Panc1 (cell line): ENCODE measurements around the gene ABAT.

Source experiments
- POLR2AphosphoS5 ChIP-seq: IDR thresholded peaks from 2 replicates; pipeline ENCODE4 v1.6.1; 2012; ENCODE audit warnings: mild to moderate bottlenecking, low read depth, low read length, moderate library complexity
- TF ChIP-seq, protein P1 (sequence below), 2 experiments: IDR thresholded peaks; 2 replicates each; pipeline ENCODE4 v1.6.1; 2011 to 2012; ENCODE audit warnings: low read depth in 2 of 2, control low read depth in 1 of 2, low read length in 1 of 2, mild to moderate bottlenecking in 1 of 2, moderate library complexity in 1 of 2; ENCODE audit not compliant: insufficient read depth in 1 of 2
- TF ChIP-seq, protein P2 (sequence below): fragments of 450-650 bp; IDR thresholded peaks from 2 replicates; pipeline ENCODE4 v1.5.1; 2017; ENCODE audit warnings: mild to moderate bottlenecking

DNA sequence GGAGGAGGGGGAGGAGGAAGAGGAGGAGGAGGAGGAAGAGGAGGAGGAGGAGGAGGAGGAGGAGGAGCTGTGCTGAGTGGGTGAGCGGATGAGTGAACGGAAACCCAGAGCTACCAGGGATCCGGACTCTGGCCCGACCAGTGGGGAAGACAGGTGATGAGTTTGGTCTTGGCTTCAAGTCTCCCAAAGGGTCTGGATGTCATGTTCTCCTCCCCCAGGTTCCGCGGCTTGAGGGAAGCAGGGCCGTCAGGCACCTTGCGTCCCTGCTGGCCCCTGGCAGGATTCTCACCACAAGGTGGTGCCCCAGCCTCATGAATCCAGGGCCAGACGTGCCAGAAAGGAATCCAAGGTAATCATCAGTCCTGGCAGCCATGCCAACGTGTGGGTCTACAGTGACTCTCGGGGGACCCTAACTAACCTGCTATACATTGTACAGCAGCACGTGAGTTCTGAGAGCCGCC lies 13.5 kb upstream of the ABAT start:
- TF ChIP-seq, protein P1, sequence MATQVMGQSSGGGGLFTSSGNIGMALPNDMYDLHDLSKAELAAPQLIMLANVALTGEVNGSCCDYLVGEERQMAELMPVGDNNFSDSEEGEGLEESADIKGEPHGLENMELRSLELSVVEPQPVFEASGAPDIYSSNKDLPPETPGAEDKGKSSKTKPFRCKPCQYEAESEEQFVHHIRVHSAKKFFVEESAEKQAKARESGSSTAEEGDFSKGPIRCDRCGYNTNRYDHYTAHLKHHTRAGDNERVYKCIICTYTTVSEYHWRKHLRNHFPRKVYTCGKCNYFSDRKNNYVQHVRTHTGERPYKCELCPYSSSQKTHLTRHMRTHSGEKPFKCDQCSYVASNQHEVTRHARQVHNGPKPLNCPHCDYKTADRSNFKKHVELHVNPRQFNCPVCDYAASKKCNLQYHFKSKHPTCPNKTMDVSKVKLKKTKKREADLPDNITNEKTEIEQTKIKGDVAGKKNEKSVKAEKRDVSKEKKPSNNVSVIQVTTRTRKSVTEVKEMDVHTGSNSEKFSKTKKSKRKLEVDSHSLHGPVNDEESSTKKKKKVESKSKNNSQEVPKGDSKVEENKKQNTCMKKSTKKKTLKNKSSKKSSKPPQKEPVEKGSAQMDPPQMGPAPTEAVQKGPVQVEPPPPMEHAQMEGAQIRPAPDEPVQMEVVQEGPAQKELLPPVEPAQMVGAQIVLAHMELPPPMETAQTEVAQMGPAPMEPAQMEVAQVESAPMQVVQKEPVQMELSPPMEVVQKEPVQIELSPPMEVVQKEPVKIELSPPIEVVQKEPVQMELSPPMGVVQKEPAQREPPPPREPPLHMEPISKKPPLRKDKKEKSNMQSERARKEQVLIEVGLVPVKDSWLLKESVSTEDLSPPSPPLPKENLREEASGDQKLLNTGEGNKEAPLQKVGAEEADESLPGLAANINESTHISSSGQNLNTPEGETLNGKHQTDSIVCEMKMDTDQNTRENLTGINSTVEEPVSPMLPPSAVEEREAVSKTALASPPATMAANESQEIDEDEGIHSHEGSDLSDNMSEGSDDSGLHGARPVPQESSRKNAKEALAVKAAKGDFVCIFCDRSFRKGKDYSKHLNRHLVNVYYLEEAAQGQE (IDR thresholded peaks at IDR 0.05; ENCODE audit: insufficient read depth in 1 of 2, low read depth in 2 of 2, low read length in 1 of 2): no peak
- TF ChIP-seq, protein P2, sequence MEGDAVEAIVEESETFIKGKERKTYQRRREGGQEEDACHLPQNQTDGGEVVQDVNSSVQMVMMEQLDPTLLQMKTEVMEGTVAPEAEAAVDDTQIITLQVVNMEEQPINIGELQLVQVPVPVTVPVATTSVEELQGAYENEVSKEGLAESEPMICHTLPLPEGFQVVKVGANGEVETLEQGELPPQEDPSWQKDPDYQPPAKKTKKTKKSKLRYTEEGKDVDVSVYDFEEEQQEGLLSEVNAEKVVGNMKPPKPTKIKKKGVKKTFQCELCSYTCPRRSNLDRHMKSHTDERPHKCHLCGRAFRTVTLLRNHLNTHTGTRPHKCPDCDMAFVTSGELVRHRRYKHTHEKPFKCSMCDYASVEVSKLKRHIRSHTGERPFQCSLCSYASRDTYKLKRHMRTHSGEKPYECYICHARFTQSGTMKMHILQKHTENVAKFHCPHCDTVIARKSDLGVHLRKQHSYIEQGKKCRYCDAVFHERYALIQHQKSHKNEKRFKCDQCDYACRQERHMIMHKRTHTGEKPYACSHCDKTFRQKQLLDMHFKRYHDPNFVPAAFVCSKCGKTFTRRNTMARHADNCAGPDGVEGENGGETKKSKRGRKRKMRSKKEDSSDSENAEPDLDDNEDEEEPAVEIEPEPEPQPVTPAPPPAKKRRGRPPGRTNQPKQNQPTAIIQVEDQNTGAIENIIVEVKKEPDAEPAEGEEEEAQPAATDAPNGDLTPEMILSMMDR: peak; percentile 87
- TF ChIP-seq POLR2AphosphoS5: no peak
